HG03280 (cell line): ENCODE data around the gene BET1L.
"Not testable (repeated sequence)": the region's sequence is repeated elsewhere in the genome, so short reads cannot be mapped to it uniquely, and the experiment has no call there.

Experiments
- ATAC-seq: cut with Tn5 transposase; IDR thresholded peaks from one replicate; pipeline ENCODE4 v1.9.1; 2021; ENCODE audit warnings: mild to moderate bottlenecking, moderate library complexity; ENCODE audit not compliant: unreplicated experiment

BET1L gene

DNA sequence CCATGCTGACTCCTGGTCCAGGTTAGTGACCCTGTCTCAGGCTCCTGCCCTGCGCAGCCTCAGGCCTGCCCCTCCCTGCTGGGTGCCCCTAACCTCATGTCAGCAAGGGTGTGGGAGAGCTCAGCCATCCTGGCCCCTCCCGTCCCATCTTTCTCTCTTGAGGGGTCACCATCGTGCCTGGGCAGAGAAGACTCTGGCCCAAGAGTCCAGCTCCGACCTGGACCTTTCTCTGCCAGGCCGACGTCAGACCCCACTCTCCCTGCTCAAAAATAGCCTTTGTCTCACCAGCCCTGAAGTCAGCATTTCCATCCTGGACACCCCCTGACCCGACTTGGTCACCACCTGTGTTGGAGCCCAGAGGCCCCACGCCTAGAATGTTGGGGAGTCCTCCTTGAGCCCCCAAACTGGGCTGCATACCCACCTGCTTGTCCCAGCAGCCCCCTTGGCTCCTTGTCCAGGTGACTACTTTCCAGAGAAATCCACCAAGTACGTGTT, 9.4 kb downstream of the BET1L start:
- ATAC-seq = no peak

DNA sequence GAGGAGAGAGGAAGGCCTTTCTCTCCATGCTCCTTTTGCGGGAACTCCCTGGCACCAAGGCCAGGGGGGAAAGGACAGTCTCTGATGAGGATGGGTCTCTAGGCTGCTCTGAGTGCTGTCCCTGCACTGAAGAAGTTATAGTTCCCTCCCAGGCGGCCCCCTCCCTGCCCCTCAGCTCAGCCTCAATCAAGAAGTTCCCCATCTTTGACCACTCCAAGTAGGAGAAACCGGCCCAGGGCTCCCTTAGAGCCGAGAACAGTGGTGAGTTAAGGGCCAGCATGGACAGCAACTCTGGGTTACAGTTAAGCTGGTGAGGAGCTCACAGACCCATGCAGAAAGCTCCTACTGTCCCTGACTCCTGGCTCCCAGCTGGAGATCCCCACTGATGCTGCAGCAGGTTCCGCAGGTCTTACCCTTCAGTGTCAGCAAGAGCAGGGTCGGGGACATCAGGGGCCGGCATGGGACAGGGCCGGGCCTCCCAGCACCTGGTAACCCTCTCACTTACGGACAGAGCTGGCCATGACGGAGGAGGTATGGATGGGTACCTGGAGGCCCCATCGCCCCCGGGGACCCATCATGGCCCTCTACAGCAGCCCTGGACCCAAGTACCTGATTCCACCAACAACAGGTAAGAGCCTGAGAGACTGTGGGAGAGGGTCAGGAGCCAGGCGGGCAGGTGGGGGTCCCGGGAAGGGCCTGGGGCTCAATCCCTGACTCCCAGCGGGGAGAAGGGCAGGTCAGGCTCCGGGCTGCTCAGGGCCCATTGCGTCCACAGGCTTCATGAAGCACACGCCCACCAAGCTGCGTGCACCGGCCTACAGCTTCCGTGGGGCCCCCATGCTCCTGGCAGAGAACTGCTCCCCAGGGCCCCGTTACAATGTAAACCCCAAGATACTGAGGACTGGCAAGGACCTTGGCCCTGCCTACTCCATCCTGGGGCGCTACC, 10.1 kb downstream of the BET1L start:
- ATAC-seq = no peak

DNA sequence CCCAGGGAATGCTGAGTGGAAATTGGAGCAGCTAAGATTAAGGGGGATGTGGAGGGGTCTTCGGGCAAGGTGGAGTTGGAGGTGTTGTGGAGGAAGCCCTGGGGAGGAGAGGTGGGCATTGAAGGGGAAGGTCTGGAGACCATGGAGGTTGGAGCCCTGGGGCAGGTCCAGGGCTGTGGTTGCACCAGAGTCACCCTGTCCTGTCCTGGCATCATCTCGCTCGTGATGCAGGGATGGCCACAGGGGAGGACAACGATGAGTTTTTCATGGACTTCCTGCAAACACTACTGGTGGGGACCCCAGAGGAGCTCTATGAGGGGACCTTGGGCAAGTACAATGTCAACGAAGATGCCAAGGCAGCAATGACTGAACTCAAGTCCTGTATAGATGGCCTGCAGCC, 13.7 kb downstream of the BET1L start:
- ATAC-seq = not testable (repeated sequence)

DNA sequence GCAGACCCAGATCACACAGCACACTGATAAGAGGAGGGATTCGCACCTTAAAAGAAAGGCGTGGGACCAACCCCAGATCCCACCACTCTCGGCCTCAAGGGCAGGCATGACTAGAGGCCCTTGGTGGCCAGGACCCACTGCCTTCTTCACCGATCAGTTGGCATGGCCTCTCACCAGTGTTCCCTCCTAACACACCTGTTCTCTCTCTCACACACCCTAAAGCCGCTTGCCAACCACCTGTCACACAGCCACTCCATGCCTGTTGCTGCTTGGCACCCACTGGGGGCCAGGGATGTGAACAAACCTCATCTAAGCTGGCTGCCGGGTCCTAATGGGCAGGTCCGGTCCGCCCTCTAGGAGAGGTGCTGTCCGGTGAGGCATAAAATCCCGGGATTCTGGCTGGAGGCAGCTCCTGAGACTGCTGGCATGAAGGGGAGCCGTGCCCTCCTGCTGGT, 14.5 kb downstream of the BET1L start, which contains the start of gene SCGB1C1:
SCGB1C1 (plus strand) TSS at position 405 of the 455 bp plus-strand sequence; CDS start at position 427, 22 bp downstream.
- not testable (repeated sequence) for ATAC-seq

DNA sequence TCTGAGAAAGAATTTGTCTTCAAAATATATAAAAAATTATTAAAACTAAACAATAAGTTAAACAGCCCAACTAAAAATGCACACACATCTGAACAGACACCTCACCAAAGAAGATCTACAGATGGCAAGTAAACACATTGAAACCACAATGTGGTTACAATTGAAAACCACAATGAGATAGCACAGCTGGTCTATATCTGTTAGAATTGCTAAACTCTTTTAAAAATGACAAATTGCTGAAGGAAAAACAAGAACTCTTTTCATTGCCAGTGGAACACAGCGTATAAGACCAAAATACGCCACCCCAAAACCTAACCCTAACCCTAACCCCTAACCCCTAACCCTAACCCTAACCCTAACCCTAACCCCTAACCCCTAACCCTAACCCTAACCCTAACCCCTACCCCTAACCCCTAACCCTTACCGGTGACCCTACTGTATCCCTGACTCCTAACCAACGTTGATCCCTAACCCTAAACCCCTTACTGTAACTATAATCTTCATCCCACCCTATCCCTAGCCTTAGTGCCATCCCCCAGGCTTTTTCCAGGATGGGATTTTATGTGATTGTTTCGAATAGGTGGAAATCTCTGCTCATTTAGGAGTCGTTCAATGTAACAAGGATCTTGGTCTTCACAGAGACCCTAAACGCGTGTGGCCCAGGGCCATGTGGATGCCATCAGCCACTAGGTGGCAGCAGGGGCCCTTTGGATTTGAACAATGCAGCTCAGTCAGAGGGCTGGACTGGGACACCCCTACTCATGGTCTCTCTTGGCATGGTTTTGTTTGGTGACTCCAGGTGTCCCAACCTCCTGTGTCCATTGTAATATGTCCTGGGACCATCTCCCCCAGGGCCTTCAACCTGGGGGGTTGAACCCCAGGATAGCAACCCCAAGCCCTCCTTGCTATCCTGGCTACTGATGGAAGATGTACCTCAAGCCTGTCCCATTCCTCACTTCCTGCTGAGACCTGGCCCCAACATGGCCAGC, 15.4 kb downstream of the BET1L start:
- ATAC-seq = not testable (repeated sequence)

DNA sequence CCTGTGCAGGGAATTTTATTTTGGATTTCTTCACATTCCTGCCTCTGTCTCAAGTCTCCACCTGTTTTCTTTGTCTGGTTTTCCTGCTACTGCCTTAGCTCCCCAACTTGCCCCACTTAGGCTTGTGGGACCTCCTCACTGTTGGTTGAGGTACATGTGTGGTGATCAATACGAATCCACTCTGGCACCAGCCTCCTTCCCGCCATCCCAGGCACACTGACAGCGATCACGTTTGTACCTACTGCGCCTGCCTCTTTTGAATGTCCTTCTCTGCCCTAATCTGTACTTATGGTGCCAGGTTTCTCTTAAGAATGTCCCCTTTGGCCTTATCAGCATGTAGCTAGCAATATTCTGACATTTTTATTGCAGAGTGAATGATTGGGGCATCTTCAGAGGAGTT, 16.7 kb downstream of the BET1L start:
- ATAC-seq = not testable (repeated sequence)

DNA sequence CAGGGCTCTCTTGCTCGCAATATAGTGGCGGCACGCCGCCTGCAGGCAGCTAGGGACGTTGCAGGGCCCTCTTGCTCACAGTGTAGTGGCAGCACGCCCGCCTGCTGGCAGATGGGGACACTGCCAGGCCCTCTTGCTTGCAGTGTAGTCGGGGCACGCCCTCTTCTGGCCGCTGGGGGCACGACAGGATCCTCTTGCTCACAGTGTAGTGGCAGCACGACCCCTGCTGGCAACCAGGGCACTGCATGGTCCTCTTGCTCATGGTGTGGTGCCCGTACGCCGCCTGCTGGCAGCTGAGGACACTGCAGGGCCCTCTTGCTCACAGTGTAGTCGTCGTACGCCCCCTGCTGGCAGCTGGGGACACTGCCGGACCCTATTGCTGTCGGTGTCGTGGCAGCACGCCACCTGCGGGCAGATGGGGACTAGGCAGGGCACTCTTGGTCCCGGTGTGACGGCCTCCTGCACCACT, 17.3 kb downstream of the BET1L start:
- ATAC-seq = peak; percentile 85

DNA sequence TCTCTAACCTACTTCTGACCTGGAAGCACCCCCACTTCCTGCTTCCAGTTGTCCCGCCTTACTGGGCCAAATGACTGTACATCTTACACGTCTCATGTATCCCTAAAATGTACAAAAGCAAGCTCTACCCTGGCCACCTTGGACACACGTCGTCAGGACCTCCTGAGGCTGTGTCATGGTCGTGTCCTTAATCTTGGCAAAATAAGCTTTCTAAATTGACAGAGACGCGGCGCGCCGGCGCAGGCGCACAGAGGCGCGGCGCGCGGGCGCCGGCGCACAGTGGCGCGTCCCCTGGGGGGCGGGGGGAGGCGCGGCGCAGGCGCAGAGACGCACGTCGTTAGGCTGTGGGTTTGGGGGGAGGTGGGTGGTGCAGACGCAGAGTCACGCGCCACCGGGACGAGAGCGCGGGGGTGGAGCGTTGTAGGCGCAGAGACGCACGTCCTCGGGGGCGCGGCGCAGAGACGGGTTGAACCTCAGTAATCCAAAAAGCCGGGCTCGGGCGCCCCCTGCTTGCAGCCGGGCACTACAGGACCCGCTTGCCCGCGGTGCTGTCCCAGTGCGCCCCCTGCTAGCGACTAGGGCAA, 17.9 kb downstream of the BET1L start:
- ATAC-seq = not testable (repeated sequence)

DNA sequence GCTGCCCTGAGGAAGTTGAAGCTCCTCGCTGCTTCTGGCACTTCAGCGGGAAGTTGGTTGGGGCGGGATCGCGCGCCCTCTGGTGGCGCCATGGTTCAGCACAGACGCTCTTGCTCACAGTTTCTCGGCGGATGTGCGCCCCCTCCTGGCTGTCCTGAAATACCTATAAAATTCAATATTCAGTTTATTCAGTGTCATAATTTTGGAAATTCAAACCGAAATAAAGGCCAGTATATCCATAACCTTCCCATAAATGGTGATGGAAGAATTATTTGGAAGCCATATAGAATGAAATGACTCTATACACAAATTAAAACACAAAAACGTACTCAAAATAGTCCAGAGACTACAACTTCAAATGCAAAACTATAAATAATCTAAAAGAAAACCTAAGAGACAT, 27.0 kb downstream of the BET1L start:
- ATAC-seq = not testable (repeated sequence)
